T-helper 1 cell (primary cell): ENCODE data around the gene ZGRF1.
A peak's percentile ranks its signal among the peaks of the same experiment; 100 is the strongest.
"Not testable (repeated sequence)": the region's sequence is repeated elsewhere in the genome, so short reads cannot be mapped to it uniquely, and the experiment has no call there.

Experiments used
- DNase-seq, 5 donors: peaks; one replicate each; pipeline ENCODE4 v3.0.0-alpha.2; 2012 to 2020

Gene ZGRF1

DNA sequence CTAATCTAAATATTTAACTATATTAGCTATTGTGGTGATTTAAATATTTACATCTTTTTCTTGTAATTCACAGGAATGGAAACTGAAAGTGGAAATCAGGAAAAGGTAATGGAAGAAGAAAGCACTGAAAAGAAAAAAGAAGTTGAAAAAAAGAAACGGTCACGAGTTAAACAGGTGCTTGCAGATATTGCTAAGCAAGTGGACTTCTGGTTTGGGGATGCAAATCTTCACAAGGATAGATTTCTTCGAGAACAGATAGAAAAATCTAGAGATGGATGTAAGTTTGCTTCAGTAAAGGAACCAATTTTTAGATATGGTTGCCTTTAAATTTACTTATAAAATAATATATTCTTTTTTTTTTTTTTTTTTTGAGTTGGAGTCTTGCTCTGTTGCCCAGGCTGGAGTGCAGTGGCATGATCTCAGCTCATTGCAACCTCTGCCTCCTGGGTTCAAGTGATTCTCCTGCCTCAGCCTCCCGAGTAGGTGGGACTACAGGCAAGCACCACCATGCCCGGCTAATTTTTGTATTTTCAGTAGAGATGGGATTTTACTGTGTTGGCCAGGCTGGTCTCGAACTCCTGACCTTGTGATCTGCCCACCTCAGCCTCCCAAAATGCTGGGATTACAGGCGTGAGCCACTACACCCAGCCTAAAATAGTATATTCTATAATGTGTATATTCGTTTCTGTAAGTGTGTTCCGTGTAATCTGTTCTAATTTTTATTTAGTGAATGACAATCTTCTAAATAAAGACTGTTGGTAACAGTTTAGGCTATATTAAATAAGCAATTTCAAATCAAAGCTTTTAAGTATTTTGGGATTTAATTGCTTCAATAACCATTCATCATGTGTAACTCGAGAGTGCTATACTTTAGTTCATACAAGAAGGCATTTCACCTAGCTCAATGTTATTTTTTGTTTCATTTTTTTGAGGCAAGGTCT, 8.2 kb upstream of the ZGRF1 start:
- not testable (repeated sequence) for DNase-seq

DNA sequence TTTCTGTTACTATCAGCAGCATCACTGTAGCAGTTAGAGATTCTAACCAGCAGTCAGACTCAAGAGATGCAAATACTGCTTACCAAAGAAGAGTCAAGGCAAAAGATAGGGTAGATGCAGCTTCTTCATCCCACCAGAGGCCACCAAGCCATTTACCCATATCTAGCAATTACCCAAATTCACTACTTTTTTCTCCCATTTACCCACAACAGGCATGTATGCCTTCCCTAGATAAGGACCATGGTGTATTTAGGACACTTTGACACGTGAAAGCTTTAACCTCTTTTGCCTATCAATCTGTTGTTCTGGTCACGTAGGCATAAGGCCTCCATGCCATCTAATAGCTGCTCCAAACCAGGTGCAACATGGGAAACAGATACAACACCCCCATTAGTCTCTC, 5.8 kb upstream of the ZGRF1 start:
- DNase-seq: no peak

DNA sequence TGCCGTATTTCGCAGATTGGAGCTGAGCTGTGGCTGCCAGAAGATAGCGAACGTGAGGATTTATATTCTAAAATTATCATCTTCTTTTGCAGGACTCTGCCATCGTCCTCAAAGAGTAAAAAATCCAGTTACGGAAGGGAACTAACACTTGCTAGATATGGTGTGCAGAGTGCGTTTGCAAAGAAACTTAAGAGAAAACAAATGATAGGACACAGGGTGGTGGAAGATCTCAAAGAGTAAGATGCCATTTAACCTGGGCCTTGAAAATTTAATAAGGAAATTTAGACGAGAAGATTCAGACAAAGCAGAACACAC, 800 bp upstream of the ZGRF1 start:
- DNase-seq: no peak

DNA sequence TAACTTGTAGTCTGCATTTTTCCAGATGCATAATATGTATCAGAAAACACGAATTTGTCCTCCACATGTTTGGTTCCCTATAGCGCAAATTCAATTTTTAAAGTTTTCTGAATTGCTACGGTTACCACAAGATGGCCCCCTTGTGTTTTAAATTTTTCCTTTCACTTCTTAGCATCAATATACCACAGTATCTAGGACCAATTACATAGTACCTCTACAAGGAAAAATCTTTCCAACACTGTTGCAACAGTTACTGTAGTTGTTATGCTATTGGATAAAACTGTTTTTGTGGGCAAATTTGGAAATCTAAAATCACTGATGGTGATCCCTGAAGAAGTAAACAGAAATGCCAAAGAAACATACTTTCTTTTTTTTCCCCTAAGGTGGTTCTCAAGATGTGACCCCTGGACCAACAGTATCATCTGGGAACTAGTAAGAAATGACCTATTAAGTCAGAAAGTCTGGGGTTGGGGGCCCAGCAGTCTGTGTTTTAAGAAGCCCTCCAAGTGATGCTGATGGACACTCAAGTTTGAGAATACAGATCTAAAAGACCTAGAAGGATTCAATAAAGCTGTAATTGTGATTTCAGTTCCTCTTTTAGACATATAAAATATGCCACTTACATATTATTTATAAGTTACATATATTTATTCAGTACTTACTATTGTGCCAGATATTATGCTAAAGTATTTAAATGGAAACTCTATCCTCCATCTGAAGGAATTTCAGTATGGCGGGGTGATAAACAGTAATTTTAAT, 3.1 kb downstream of the ZGRF1 start:
- DNase-seq: peak in 1 of 5 donors; percentile 30

DNA sequence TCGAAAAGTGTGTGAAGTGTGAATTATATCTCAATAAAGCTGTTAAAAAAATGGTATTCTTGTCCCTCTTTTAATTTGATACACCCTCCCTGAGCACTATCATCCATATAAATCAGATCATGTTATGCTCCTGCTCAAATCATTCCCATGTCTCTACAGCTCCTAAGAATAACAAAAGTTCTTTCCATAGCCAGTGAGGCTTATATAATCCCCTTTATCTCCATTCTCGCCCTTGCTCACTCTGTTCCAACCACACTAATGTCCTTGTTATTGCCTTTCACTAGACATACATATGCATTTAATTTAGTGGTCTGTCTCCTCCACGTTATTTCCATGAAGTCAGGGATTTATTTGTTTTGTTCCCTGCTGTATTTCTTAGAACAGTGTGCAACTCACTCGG, 10.5 kb downstream of the ZGRF1 start:
- DNase-seq: no peak

DNA sequence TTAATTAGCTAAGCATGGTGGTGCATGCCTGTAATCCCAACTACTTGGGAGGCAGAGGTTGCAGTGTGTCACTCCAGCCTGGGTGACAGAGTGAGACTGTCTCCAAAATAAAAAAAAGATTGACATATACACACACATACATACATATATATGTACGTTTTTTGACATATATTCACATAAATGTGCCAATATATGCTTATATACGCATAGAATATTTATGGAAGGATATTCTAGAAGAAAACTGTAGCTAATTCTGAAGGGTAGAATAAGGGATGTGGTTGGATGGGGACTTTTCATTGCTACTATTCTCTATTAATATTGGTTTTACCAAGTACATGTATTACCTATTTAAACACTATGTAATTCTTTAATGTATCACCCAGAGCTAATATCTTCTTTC, 19.7 kb downstream of the ZGRF1 start:
- no peak for DNase-seq

GRCh38 chr4:112612814-112613213, 23.9 kb downstream of the ZGRF1 start:
- not testable (repeated sequence) for DNase-seq

- DNase-seq: peak in 4 of 5 donors; percentile 2 to 40 (median 16)
Observed at GRCh38 chr4:112604589-112604988, 32.1 kb downstream of the ZGRF1 start.

DNA sequence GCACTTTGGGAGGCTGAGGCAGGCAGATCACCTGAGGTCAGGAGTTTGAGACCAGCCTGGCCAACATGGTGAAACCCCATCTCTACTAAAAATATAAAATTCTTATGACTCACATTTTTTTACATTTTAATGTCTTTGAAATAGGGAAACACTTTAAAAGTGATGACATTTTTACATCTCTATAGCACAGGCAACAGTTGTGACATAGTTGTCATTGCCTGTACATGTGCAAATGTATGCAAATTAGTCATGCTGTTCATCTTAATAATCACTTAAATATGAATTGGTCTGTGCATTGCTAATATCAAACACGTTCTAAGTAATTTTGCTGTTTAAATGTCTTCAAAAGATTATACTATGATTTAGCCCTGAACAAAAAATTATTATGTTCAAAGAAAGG, 41.7 kb downstream of the ZGRF1 start:
- DNase-seq: no peak

GRCh38 chr4:112593438-112594133, 43.1 kb downstream of the ZGRF1 start:
- no peak for DNase-seq

DNA sequence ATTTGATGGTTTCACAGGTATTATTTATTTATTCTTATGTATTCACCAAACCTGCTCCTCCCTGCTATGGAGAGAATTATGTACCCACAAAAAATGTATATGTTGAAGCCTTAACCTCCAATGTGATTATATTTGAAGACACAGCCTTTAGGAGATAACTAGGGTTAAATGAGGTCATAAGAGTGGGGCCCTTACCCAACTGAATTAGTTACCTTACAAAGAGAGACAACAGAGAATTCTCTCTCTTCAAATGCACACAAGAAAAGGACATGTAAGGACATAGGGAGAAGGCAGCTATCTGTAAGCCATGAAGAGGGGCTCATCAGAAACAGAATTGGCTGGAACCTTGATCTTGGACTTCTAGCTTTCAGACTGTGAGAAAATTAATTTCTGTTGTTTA, 44.0 kb downstream of the ZGRF1 start:
- DNase-seq: no peak

- DNase-seq: no peak
Observed at GRCh38 chr4:112591593-112591992, 45.1 kb downstream of the ZGRF1 start.

DNA sequence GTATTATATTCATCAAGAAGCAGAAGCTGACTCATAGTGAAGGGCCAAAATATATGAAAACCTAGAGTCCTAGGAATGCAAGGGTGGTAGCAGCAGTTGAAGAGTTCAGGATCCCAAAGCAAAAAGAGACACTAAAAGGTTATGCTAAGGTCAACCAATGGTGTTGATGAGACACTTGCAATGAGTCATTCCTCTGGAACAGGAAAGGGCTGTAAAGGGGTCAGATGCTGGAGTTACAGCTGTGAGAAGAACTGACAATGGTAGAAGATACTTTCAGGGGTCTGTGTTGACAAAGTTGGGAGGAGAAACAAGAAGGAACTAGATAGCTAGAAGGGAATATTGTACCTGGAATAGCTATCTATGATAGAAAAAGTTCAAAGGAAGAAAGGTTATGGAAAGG, 47.5 kb downstream of the ZGRF1 start:
- no peak for DNase-seq

GRCh38 chr4:112585977-112586736, 50.6 kb downstream of the ZGRF1 start:
- DNase-seq: no peak

DNA sequence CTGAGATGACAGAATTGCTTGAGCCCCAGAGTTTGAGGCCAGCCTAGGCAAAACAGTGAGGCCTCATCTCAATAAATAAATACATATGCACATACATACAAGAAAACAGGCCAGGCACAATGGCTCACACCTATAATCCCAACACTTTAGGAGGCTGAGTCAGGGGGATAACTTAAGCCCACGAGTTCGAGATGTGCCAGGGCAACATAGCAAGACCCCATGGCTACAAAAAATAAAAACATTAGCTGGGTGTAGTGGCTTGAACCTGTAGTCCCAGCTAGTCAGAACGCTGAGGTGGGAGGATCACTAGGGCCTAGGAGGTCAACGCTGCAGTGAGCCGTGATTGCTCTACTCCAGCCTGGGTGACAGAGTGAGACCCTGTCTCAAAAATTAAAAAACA, 69.2 kb downstream of the ZGRF1 start:
- no peak for DNase-seq

DNA sequence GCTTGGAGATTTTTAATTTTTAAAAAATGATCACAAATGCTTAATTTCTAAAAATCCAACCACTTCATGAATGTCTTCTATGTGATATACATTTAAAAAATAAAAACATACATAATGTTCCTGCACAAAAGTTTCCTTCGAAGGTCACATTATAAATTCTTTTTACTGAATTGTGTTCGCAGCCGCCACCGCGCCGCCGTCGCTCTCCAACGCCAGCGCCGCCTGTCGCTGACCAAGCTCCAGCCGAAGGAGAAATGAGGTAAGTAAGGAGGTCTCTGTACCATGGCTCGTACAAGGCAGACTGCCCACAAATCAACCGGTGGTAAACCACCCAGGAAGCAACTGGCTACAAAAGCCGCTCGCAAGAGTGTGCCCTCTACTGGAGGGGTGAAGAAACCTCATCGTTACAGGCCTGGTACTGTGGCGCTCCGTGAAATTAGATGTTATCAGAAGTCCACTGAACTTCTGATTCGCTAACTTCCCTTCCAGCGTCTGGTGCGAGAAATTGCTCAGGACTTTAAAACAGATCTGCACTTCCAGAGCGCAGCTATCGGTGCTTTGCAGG, 71.9 kb downstream of the ZGRF1 start:
- no peak for DNase-seq

GRCh38 chr4:112563431-112564200, 73.1 kb downstream of the ZGRF1 start:
- DNase-seq: no peak

DNA sequence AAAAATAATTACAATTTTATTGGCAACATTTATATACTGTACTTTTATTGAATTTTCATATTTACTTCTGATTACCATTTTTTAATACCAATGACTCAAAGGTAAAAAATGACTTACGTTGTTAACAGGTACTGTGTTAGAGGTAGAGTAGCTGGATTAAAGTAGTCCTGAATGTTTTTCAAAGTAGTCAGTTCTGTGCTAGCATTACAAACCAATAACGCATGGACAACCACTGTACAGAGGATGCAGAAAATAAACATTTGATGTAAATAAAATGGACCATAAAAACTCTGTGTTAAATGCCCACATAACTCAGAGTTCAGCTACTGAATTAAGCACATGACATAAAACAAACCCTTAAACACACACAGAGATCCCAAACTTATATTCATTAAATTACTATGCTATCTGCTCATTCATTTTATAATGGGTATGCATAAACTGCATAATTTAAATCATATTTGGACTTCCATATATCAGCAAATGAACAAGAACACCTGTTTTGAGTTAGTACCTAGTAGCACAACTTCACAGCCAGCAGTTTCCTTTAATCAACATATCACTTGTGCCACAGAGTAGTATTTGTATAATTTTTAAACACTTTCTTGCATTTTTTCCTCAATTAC, 74.3 kb downstream of the ZGRF1 start:
- no peak for DNase-seq

DNA sequence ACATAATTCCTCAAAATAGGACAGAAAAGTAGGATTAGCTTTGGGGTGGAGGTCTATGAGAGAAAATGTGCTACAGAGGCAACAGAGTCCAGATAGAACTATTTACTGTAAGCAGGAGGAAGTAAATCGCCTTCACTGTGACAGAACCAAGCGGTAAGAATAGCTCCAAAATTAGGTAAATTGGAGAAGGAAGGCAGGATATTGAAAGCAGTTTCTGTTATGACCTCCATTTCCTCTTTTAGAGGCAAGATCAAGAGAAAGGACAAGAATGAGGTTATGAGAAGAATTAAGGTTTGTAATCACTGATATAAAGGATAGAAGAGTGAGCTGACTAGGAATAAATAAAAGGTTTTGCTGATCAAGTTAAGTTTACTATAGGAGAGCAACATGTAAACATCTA, 76.6 kb downstream of the ZGRF1 start:
- DNase-seq: no peak

- DNase-seq: no peak
Observed at GRCh38 chr4:112559053-112559452, 77.7 kb downstream of the ZGRF1 start.
